Inferior parietal cortex (tissue), 1 donor: ENCODE data around the gene WWOX.

Experiments
- DNase-seq: peaks from one replicate; pipeline ENCODE4 v3.0.0-alpha.2; 2016; ENCODE audit errors: extremely low spot score

WWOX gene

GRCh38 chr16:78436846-78437245 lies 337.4 kb downstream of the WWOX start:
- DNase-seq = no peak

DNA sequence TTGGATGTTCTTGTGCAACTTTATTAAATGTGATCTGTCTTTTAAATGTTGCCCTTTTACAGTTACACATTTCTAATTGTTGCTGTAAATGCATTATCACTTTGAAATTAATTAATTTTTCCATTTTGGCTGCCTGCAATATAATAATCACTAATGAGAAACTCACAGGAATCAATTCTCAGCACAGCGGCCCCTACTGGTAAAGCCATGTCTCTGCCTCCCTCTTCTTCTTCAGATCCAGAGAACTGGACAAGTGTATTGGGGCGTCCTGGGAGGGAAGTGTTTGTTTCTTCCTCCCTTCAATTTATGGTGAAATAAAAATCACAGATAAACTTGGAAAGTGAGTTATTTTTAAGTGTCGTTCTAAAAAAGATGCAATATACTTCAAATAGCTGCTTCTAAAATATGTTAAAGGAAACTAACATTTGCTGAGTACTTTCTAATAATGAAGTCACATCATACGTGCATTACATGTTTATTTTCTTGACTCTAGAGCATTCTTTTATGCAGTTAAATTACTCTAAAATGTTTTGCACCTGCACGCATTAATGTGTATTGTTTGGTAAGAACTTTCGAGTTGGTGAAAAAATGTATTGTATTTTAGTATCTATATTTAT lies 338.0 kb downstream of the WWOX start:
- peak; percentile 72 for DNase-seq

GRCh38 chr16:78438219-78438618 lies 338.8 kb downstream of the WWOX start:
- no peak for DNase-seq

- no peak for DNase-seq
These were observed 339.2 kb downstream of the WWOX start for GRCh38 chr16:78438632-78439031.

DNA sequence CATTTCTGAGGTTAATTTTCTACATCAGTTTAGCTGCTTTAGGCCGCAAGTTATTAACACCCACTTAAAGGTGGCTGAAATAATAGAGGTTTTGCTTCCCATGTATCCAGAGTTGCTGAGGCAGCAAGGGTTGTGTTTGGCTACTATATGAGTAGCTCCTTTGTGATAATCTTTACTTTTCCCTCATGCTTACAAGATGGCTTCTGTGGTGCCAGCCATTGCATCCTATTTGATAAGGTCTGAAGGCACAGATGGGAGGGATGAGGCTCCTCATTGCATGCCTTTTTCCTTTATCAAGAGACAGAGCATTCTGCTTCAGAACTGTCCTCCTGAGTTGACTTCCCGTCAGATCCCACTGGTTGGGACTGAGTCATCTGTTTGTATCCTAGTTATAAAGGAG lies 340.2 kb downstream of the WWOX start:
- DNase-seq = no peak

- no peak for DNase-seq
These were observed 341.8 kb downstream of the WWOX start for GRCh38 chr16:78441298-78441697.

- no peak for DNase-seq
These were observed 344.3 kb downstream of the WWOX start for GRCh38 chr16:78443542-78444364.

DNA sequence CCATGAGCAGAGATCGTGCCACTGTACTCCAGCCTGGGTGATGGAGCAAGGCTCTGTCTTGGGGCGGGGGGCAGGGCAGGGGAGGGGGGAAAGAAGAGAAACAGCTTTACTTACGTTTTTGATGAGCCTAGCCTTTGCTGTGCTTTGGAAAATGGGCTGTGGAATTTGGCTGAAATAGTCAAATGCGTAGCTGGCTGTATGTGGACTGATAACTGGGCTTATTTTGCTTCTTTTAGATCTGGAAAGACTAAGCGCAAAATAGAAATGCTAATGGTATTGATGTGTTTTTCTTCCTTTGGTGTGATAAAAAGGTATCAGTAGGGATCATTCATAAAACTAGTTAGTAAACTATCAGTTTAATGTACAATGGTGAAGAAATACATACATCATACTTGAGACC lies 346.4 kb downstream of the WWOX start:
- DNase-seq = no peak

- no peak for DNase-seq
These were observed 347.0 kb downstream of the WWOX start for GRCh38 chr16:78446486-78446885.

GRCh38 chr16:78446992-78447563 lies 347.6 kb downstream of the WWOX start:
- DNase-seq = no peak

- no peak for DNase-seq
These were observed 349.3 kb downstream of the WWOX start for GRCh38 chr16:78448658-78449271.

DNA sequence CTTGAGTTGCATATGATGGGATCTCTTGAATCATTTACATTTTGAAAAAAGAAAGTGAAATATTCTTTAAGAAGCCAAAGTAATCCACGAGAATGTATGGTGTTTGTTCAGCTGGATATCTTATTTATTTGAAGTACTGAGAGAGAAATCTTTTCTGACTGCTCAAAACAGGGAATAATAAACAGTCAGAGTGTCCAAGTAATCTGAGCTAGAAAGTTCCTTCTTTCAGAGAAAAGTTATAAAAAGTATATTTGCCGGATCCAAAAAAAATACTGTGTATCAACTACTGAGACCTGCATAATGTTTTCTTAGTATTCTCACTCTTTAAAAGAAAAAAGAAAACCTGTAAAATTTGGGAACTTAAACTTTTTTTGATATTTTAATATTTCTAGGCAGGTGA lies 350.8 kb downstream of the WWOX start:
- DNase-seq = no peak

GRCh38 chr16:78452025-78452555 lies 352.6 kb downstream of the WWOX start:
- DNase-seq = no peak

GRCh38 chr16:78455861-78456260 lies 356.4 kb downstream of the WWOX start:
- no peak for DNase-seq

DNA sequence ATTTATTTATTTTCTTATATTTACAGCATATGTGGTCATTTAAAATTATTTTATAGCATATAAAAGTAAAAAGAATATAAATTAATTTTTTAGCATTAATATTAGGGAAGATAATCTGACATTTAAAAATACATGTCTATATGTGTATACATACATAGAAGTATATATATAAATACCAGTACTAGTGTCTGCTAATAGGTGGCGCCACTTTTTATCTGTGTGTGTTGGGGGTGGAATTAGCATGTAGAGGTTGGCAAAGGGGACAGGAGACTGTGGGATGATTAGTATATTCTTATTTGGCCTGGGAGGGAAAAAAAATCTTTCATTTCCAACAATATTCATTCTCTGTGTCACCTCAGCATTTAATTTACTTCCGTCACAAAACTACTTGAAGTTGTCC lies 359.1 kb downstream of the WWOX start:
- DNase-seq = no peak

DNA sequence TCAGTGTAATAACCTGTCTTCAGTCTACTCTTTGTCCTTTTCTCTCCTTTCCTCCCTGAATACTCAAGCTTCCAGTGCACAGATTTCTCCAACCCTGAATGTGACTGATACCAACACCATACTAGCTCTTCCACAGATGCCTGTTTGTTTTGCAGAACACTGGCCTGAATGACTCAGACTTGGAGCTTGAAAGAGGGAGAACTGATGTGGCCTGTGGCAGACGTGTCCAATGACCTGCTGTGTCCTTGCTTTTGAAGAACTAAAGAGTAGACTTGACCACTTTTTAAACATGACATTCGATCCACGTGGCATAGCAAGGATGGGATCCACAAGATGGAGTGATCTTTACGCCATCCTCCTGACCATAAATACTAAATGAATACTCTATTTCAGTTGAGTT lies 361.0 kb downstream of the WWOX start:
- no peak for DNase-seq

DNA sequence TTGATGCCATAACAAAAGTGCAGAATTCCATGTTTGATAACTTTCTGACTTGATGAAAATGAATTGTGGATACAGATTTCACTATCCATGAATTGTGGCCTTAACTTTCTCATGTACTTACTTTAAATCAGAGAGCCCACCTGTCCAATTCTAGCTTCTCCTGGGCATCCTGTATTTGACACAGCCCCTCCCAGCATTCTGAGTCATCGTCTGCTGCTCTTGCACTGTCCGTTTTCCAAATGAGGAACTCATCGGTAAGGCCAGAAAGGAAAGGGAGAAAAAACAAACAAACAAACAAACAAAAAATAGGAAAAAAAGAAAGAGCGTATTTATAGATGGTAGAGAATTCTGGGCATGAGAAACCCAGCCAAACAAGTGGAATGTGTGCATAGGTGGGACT lies 361.6 kb downstream of the WWOX start:
- DNase-seq = no peak

DNA sequence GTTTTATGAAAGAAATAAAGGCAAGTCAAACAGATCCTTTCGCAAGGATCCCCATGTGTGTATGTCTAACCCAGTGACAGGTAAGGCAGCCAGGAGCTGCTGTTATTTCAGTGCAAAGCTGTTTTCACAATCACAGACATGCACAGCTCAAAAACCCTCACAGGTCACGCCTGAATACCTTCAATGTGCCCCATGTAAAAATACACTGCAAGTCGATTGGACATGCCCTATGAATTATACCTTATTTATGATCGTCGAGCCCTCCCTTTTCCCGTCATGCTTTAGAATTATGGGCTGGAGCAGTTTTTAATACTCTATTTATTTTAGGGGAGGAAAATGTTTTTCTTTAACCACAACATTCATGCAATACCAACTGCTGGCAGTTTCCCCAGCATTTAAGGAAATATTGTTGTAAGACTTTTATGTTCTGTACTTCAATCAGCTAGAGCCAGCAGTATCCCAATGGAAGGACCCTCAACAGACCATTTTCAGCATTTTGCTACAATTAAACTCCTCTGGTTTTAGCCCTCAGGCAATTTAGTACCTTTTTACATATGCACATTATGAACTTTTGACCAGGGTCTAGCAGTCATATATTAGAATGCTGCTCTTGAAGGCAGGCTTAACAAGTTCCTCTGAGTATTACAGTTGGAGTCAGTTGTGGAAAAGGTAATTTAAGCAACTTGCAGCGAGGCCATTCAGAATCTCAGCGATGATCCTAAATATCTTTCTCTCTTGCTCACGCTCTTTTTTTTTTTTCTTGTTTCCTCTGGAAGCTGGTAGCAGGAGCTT lies 362.2 kb downstream of the WWOX start:
- DNase-seq = no peak

DNA sequence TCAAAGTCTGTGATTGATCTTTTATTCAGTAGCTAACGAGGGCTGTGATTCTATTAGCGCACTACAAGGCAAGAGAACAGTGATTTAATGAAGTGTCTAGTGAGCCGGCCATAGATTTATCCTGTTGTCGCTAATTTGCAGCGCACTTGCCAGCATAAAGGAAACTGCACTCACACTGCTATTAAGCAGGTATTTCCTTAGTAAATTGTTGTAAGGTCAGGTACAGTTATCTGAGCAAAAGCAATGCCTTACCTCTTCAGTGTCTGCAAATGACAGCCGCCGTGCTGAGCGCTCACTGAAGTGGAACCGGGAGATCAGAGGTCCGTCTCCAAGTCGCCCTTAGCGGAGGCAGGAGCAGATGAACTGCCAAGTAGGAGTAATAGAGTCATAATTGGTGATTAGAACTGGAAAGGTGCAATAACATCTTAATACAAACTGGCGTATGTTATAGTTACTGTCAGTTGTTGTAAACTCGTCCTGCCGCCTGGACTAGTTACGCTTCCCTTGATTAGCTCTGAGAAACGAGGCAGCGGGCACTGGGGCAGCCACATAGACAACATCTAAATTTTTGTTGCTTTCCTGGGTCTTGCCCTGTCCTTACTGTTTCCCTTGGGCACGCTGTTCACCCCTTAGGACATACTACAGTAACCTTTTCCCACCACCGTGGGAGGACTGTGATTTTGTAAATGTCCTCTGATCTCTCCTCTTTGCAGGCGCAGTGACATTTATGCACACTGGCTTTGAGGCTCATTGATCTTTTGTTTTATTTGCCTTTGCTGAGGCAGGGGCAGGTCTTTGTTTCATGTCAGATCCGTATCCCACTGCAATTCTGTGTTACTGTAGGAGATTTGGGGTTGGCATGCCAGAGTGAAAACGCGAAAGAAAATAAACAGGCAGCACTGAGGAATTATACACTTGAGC lies 363.1 kb downstream of the WWOX start:
- DNase-seq = no peak

DNA sequence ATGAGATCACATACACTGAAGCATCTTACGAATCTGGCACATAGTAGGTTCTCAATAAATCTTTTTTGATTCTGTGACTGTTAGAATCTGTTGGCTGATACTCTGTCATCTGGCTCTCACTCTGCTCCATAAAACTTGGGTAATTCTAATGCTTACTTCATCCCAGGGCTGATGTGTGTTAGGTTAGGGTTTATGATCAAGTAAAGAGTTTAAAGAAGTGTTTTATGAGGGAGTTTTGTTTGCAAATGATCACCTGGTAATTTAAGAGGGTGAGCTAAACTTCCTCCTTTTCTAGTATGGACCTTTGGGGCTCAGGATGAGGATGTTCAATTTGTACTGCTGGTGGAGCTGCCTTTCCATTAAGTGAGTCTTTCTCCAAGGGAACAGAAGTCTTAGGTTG lies 364.1 kb downstream of the WWOX start:
- no peak for DNase-seq

- DNase-seq = no peak
These were observed 365.4 kb downstream of the WWOX start for GRCh38 chr16:78464833-78465232.
